ENCODE data around the gene UBE2E2. TPM values are rescaled to one million over a fixed set of nuclear protein-coding genes. Genes with fewer than 3 reads are reported as not detected.

UBE2E2 gene
- total RNA-seq, 1 donor from 2014 or later, result 2.0 TPM

DNA sequence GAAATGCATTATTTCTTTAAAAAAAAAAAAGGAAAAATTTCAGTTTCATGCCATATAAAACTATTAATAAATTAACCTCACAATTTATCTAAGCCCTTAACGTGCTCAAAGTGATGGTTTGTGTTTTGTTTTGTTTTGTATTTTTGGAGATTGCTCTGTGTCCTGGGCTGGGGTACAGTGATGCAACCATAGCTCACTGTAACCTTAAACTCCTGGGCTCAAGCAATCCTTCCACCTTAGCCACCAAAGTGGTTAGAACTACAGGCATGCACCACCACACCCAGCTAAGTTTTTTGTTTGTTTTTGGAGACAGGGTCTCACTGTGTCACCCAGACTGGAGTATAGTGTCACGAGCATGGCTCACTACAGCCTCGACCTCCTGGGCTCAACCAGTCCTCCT is 180.7 kb downstream of the UBE2E2 start:
- intact Hi-C loops (cut with micrococcal nuclease), result no loop called here

DNA sequence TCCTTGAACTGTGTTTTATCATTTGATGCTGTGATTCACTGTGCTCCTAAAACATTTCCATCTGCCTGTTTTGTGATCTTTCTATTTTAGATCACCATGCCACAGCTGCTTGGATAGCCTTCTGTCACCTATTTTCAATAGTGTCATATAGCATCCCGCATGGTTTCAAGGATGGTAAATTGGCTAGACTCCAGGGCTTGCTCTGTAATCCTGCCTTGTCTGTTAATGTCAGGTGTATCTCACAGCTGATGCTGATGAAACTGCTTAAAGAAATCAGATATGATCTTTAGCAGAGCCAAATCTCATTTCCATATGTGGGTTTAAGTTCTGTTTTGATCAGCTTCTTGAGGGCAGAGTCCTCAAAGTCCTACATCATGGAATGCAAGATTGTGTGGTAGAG is 182.2 kb downstream of the UBE2E2 start:
- intact Hi-C loops (cut with micrococcal nuclease), result no loop called here

DNA sequence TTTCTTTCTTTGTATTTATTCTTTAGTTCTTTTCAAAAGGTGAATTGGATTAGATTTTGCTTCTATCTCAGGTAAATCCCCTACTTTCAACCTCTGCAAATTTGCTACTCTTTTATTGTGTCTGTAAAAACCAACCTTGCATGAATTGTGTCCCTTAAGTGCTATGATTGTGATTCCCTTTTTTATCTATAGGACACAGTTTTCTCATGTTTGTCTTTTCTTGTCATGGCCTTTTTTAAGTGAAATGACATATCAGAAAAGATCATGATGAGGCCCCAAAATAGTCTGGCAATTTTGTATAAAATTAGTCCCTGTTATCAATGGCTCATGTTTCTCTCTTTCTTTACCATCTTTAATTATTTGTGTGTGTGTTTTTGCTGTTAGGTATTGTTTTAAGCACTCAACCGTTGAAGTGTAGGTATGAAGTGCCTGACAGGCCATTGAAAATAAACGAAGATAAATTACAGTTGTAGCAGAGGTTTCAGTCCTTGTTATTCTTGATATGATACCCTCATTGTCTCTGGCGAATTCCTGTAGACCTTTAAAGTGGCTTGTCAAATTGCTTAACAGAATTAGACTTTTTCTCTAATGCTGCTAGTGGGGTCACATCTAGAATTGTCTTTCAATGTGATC is 184.3 kb downstream of the UBE2E2 start:
- intact Hi-C loops (cut with micrococcal nuclease), result no loop called here

DNA sequence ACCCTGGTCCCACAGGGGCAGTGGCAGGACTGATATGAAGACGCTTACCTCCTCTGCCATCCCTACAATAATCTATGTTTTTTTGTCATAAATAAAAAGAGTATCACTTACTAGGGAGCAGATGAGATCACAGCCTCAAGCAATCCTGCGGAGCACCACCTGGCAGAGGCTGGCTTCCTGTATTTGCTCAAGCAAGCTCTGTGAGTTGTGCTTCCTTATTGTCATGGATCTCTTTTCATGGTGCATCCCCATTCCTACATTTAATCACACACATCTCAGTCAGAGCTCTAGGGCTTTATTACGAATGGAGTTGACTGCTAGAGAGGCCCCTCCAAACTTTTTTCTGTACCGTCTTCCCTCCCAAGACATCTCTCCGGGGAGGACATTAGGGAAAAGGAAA is 186.0 kb downstream of the UBE2E2 start:
- intact Hi-C loops (cut with micrococcal nuclease), result no loop called here

DNA sequence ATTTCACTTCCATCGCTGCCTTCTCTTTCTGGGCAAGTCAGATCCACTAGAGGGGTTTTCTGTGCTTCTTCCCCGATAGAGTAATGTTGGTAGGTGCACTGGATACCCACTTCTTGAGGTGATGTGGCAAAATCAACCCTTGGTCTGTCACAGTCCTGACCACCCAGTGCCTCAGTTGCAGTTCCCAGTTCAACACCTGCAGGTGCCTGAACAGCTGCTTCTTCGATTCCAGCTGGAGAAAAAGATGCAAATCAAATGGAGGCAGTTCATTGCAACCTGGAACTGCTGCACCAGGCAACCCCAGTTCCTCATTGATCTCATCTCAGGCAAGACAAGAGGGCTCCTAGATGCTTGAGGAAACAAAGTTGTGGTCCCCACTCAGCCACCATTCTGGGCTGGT is 186.6 kb downstream of the UBE2E2 start:
- intact Hi-C loops (cut with micrococcal nuclease), result no loop called here

DNA sequence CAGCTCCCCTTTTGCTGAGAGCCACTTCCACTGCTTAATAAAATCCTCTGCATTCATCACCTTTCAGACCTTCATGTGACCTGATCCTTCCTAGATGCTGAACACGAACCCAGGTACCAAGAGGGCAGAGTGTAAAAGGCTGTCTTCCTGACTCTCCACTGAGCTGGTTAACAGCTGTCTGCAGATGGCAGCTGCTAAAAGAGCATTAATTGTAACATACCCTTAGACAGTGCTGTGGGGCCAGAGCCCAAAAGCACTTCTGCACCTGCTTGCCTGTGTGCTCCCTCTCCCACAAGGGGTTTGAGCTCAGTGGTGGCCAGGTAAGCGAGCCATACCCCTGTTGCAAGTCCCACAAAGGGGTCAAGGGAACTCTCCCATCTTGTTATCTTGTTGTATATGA is 187.3 kb downstream of the UBE2E2 start:
- intact Hi-C loops (cut with micrococcal nuclease), result no loop called here

DNA sequence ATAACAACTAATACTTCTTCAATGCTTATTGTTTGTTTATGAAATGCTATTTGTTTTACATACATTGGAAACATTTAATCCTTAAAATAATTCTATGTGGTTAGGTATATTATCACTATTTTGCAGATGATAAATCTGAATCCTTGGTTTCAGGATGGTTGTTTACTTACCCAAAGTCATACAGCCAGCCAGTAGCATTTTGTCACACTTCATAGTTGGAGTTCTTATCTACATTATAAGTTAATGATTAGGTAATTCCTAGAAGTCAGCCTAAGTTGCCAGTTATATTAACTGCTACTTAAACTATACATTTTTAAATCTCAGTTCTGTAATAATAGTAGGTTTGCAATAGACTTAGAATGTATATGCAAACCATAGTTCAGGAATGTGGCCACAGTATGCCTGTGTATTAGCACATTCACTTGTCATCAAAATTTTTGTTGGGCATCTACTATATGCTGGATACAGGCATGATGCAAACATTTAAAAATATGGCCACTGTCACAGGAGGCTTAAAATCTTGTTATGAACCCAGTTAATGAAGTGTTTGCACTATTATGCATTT is 187.9 kb downstream of the UBE2E2 start:
- intact Hi-C loops (cut with micrococcal nuclease), result no loop called here

DNA sequence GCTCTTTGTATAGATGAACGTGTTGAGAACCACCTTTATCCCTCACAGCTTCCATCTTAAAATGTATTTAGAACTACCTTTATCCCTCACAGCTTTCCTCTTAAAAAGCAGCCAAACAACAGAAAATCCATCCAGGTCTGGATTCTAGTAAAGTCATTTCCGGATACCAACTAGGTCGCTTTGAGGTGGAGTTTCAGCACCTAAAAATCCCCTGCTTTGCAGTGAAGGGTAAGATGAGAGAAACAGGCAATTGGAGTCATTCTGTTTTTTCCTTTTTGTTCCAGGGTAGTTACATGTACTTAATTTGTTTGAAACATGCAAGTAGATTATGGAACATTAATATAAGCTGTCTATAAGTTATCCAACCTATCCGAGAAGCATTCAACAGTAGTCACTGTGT is 192.0 kb downstream of the UBE2E2 start:
- intact Hi-C loops (cut with micrococcal nuclease), result no loop called here

DNA sequence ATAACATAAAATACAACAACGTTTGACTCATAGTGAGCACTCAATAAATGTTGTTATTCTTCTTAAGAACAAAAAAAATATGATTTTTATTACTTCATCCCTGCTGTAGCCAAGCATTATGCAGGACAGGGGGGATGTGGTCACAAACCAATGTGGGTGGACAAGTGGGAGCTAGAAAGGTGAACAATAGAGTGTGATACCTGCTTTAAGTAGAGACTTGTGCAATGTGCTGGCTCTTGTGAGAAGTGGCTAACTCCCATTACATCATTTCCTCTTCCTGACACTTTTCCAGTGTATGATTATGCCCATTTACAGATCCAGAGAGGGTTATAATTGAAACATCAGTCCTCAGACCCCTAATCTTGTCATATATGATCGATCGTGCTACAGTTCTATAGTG is 193.6 kb downstream of the UBE2E2 start:
- intact Hi-C loops (cut with micrococcal nuclease), result no loop called here

DNA sequence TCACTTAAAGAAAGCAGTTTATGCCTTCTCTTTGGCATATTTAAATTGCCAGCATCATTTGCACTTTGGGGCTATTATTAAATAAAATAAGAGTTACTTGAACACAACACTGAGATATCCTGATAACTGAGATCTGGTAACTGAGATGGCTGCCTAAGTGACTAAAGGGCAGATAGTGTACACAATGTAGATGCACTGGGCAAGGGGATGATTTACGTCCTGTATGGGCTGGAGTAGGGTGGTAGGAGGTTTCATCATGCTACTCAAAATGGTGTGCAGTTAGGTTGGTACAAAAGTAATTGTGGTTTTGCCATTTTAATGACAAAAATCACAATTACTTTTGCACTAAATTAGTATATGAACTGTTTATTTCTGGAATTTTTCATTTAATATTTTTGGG is 196.1 kb downstream of the UBE2E2 start:
- intact Hi-C loops (cut with micrococcal nuclease), result no loop called here

DNA sequence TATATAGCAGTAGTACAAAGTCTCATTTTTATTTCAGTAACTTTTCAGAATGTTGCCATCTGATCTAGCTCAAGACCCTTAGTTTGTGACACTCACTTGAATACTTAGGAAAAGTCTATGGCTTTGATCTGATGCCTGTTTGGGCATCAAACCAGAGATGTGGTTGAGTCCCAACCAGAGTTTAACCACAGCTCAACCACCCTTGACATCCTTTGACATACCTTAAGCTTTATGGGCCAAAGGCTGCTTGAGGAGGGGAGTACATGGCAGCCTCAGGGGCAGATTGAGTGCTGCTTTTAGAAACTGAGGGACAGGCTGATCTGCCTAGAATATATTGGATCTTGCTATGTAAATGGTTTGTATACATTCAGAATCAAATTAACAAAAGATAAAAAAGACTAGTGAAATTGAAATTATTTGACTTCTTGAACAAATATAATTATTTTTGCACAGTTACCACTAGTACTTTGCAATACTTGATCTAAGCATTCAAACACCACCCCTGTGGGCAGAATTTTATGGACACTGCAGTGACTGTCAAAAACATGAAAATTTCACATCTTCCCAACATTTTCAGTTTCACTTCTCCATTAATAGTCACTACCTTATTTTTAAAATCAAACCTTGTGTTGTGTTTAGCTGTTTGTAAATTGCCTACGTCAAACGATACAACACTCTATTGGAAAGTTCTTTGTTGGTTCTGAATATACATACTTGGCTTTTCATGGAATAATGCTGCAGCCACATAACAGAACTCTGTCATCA is 199.8 kb downstream of the UBE2E2 start:
- intact Hi-C loops (cut with micrococcal nuclease), result no loop called here

DNA sequence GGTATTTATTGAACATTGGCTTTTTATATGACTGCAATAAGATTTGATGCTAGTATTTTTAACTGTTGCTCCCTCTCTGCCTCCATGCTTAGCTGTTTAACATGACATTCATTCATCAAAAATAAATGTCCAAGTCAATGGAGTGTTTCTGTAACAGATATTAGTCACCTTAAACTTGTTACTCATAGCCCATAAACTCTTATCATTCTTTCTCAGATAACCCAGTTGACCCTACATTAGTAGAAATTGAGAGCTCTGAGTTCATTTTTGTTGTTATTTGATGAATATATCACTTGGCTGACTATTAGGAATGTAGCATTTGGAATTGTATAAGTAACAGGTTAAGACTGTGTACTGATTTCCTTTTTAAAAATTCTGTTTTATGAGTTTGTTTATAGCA is 201.1 kb downstream of the UBE2E2 start:
- intact Hi-C loops (cut with micrococcal nuclease), result no loop called here

DNA sequence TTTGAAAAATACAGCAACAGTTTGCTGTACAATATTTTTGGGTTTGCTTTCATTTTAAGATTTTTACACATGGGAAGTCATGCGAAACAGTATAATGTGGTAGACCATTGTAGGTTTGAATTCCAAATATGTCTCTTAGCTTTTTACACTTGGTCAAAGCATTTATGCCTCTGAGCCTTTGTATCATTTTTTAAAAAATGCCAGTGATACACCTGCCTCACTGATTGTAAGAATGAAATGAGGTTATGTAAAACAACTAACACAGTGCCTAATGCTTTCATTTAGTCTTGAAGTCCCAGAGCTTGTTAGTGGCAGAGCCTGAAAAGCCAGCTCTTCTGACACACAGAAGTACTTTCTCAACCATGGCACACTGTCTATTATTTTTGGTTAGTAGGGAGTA is 202.0 kb downstream of the UBE2E2 start:
- intact Hi-C loops (cut with micrococcal nuclease), result no loop called here

DNA sequence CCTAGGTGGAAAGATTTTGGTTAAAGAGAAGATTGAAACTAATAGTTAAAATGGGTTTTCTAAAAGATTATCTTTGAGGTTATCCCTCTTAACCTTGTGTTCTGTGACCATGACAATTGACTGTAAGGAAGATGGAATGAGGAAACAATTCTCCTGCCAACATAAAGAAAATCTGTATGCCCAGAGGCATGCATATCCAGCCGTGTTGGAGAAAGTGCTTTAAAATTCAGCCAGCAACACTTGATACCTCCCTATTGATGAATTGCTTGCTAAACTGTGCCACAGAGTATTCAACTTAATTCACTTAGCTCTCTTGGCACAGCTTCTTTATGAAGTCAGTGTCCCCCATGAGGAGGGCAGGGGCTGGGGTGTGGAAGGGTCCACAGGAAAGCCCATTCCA is 203.5 kb downstream of the UBE2E2 start:
- intact Hi-C loops (cut with micrococcal nuclease), result no loop called here

DNA sequence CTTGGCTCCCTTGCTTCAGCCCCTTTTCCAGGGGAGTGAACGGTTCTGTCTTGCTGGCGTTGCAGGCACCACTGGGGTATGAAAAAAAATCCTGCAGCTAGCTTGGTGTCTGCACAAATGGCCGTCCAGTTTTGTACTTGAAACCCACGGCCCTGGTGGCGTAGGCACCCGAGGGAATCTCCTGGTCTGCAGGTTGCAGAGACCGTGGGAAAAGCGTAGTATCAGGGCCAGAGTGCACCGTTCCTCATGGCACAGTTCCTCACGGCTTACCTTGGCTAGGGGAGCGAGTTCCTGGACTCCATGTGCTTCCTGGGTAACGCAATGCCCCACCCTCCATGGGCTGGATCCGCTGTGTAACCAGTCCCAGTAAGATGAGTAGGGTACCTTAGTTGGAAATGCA is 214.9 kb downstream of the UBE2E2 start:
- intact Hi-C loops (cut with micrococcal nuclease), result no loop called here

DNA sequence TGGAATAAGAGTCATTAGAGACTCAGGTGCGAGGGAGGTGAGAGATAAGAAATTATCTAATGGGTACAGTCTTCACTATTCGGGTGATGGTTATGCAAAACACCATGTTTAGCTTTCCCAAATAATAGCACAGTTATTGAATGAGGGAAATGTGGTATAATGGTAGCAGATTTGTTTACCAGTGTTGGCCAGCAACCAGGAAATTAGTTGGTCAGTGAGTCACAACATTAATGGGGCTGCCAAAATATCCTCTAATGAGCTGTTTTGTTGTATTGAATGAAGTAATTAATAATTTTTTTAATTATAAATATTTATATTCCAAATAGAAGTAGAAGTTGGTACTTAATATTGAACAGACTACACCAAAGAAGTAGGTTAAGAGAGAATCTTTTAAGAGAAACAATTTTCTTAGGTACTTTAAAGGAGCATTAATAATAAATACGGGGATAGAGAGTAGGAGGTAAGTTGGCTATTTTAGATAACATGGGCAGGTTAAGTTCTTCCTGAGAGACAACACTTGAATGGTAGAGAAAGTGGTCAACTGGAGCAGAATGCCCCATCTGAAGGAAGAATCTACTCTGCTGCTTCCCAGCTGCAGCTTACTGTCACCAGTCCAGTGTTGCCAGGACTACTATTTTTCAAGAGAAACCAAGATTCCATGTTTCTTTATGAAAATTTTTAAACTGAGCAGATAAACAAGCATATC is 218.8 kb downstream of the UBE2E2 start:
- intact Hi-C loops (cut with micrococcal nuclease), result no loop called here

DNA sequence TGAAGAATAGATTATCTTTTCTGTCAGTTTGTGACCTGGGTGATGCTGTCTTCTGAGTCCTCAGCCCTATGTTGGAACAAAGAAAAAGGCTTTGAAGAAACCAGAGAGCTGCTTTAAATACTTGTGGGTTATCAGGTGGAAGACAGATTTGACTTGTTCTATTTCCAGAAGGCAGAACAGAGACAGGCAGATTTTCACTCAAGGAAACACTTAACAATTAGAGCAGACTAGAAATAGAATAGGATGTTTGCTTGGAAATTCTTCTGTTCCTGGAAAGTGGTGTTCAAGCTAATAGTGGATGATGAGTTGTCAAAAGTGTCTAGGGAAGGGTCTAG is 219.4 kb downstream of the UBE2E2 start:
- intact Hi-C loops (cut with micrococcal nuclease), result no loop called here

DNA sequence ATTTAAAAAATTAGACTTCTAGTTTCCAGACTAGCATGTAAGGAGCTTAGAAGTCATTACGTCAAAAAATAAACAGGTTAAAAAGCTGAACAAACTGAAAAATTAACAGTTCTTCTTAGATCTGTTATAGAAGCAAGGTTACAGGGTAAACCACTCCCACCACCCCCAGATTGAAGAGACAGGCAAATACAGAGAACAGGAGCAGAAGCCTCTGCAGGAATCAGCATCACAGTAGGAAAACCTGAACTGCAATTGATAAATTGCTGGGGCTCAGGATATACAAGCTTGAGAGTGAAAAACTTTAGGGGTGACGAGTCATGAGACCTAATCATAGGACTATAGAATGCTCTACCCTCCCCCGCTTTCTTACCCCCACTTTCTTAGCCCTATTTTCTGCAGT is 222.3 kb downstream of the UBE2E2 start:
- intact Hi-C loops (cut with micrococcal nuclease), result no loop called here

DNA sequence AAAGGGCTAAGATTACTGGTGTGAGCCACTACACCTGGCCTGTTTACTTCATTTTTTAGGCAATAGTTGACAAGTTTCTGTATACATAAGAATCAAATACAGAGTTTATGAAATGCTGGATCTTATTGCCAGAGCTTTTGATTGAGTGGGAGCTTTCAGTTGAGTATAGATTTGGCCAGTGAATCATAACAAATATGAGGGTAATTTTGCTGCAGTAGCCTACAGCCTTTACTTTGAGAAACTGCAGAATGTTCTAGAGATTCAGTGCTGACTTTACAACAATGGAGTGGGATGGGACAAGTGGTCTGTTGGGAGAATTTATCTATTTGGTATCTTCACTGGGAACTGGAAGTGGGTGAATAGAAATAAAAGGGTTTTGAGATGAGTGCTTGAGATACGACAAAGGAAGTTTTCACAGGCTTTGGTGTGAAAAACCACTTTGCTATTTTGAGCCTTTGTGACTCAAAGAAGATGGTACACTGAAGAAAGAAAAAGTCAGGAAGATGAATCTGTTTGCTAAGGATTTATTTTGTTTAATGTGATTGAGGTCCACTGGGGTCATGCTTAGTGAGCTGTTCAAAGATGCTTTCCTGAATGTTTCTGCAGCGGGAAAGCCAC is 227.8 kb downstream of the UBE2E2 start:
- intact Hi-C loops (cut with micrococcal nuclease), result no loop called here

DNA sequence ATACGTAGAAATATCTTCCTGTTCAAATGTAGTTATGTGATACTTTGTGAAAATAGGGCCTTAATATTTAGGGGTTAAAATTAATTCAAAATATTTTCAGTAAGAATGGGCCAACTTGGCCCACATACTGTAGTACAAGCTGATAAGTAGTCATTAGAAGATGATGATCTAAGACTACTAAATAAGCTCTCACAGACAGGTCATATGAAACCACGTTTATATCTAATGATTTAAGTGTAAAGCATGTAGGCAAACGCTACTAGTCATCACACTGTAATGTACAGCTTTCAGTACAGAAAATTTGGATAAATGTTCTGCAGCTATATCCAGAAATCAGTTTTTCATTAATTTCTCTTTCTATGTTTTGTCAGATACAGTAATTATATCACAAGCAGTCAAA is 228.6 kb downstream of the UBE2E2 start:
- intact Hi-C loops (cut with micrococcal nuclease), result no loop called here

DNA sequence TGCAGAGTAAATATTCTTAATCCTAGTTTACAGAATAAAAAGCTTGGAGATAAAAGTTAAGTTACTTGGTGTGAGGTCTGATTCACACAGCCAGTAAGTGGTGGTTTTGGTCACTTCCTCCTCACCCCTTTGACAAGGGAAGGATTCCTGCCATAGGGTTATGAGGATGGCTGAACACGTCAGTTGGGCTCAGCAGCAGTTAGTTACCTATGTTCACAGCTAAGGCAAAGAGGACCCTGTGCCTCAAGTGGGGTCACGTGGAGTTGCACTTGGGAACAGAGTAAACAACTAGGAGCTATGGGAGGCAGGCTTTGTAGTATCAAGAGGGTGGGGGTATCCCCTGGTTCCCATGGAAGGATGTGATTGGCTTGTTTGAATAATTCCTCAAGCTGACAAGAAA is 232.2 kb downstream of the UBE2E2 start:
- intact Hi-C loops (cut with micrococcal nuclease), result no loop called here

DNA sequence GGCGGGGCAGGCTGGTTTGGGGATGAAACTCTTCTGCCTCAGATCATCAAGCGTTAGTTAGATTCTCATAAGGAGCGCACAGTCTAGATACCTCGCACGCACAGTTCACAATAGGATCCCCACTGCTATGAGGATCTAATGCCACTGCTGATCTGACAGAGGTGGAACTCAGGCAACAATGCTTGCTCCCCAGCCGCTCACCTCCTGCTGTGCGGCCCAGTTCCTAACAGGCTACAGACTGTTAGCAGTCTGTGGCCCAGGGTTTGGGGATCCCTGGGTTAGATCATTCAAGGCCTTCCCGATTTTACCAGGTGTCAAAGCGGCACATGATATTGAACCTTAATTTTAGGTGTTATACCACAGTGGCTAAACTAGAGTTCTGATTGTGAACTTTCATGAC is 232.8 kb downstream of the UBE2E2 start:
- intact Hi-C loops (cut with micrococcal nuclease), result no loop called here
